Panc1 (cell line): Measurements from ENCODE around the gene MRC1. TPM values are rescaled to one million over a fixed set of nuclear protein-coding genes. Genes with fewer than 3 reads are reported as not detected.

Source experiments
- ATAC-seq: fragments of 200-7000 bp; cut with Tn5 transposase; 2 replicates; pipeline ENCODE4 v1.9.1; 2020; ENCODE audit warnings: mild to moderate bottlenecking, moderate library complexity
- BruUV-seq: library from RNA; stranded (reverse); fragments of 400-500 nt; replicated peaks from 2 replicates; lab custom pipeline; 2021; lab: Mats Ljungman, UMichigan
- CTCF ChIA-PET: fragments of 300-600 bp; sonication (Branson Sonifier 250); formaldehyde crosslinking; loops from one replicate; lab custom pipeline; 2022; ENCODE audit warnings: antibody characterized with exemption; lab: Charles Lee
- POLR2A ChIA-PET: fragments of 300-600 bp; sonication (Branson Sonifier 250); formaldehyde crosslinking; loops from one replicate; lab custom pipeline; 2022; ENCODE audit warnings: antibody characterized with exemption; lab: Charles Lee
- DNase-seq: peaks from one replicate; pipeline ENCODE4 v3.0.0-alpha.2; 2010; ENCODE audit warnings: low read depth, low spot score
- H3K27ac ChIP-seq: 2 replicates; pipeline ENCODE4 v1.5.1; 2011; ENCODE audit warnings: mild to moderate bottlenecking, low read length, inconsistent platforms
- H3K27me3 ChIP-seq: fragments of 200-500 bp; sonication (Bioruptor generic); 2 replicates; pipeline ENCODE4 v1.6.0; 2014; ENCODE audit warnings: low read length, inconsistent platforms; ENCODE audit not compliant: control insufficient read depth, insufficient read depth
- H3K36me3 ChIP-seq: fragments of 200-500 bp; sonication (Bioruptor generic); 2 replicates; pipeline ENCODE4 v1.5.1; 2014; ENCODE audit warnings: inconsistent platforms, mild to moderate bottlenecking, low read length, moderate library complexity; ENCODE audit not compliant: control insufficient read depth, insufficient read depth
- H3K4me1 ChIP-seq: 2 replicates; pipeline ENCODE4 v1.5.1; 2011; ENCODE audit warnings: inconsistent platforms, mild to moderate bottlenecking, low read length, moderate library complexity; ENCODE audit not compliant: control insufficient read depth, insufficient read depth
- H3K4me3 ChIP-seq, 2 experiments: 2 replicates each; pipeline ENCODE4 v1.5.1; 2011 to 2012; ENCODE audit warnings: low read depth in 2 of 2, low read length in 2 of 2, mild to moderate bottlenecking in 2 of 2, inconsistent platforms in 1 of 2, moderate library complexity in 1 of 2
- H3K9me3 ChIP-seq: fragments of 200-500 bp; sonication (Bioruptor generic); 2 replicates; pipeline ENCODE4 v1.5.1; 2014; ENCODE audit warnings: low read depth, mild to moderate bottlenecking, inconsistent platforms, low read length, moderate library complexity; ENCODE audit not compliant: control insufficient read depth, insufficient read depth
- CTCF ChIP-seq: fragments of 450-650 bp; IDR thresholded peaks from 2 replicates; pipeline ENCODE4 v1.5.1; 2017; ENCODE audit warnings: mild to moderate bottlenecking
- POLR2AphosphoS5 ChIP-seq: IDR thresholded peaks from 2 replicates; pipeline ENCODE4 v1.6.1; 2012; ENCODE audit warnings: mild to moderate bottlenecking, low read depth, low read length, moderate library complexity
- REST ChIP-seq, 2 experiments: IDR thresholded peaks; 2 replicates each; pipeline ENCODE4 v1.6.1; 2011 to 2012; ENCODE audit warnings: low read depth in 2 of 2, control low read depth in 1 of 2, low read length in 1 of 2, mild to moderate bottlenecking in 1 of 2, moderate library complexity in 1 of 2; ENCODE audit not compliant: insufficient read depth in 1 of 2
- SIN3A ChIP-seq: IDR thresholded peaks from 2 replicates; pipeline ENCODE4 v1.6.1; 2012; ENCODE audit warnings: low read depth, mild to moderate bottlenecking, low read length, moderate library complexity, borderline replicate concordance; ENCODE audit not compliant: insufficient read depth
- TCF7L2 ChIP-seq: IDR thresholded peaks from 2 replicates; pipeline ENCODE4 v1.6.1; 2011; ENCODE audit warnings: mild to moderate bottlenecking, low read depth, low read length, inconsistent platforms
- in situ Hi-C: cut with HindIII; loops from 2 replicates; pipeline ENCODE4 v1.10.0; 2016; ENCODE audit warnings: low sequenced_read_pairs, low pct_unique_long_range_greater_than_20kb
- intact Hi-C: fragments of 100-400 bp; cut with micrococcal nuclease; formaldehyde crosslinking; loops from one replicate; pipeline ENCODE4 v1.10.0; 2022; ENCODE audit not compliant: unreplicated experiment
- total RNA-seq: library from RNA; stranded (reverse); gene quantifications from one replicate; pipeline ENCODE4 v1.2.1, GENCODE V29; 2021; ENCODE audit not compliant: unreplicated experiment

Gene MRC1
- total RNA-seq, 1 experiment from 2014 or later: 0.21 TPM

- no peaks in the 10 kb centered on the region for H3K9me3 ChIP-seq
- ChIA-PET CTCF (no interaction called here), POLR2A (no interaction called here)
- peaks cover 2% of the 10 kb centered on the region; the same call in 1 of the 2 replicates for H3K27me3 ChIP-seq
- in situ Hi-C loops: no loop called here
- H3K4me1 ChIP-seq: no peaks in the 10 kb centered on the region
- H3K4me3 ChIP-seq: no peak overlapping the region
- intact Hi-C loops: no loop called here
- no peak overlapping the region for H3K27ac ChIP-seq
- BruUV-seq: no TSS peak
- no peaks in the 10 kb centered on the region for H3K36me3 ChIP-seq
- DNase-seq (no peak), ATAC-seq (no peak)
- TF ChIP-seq SIN3A (no peak), CTCF (no peak), TCF7L2 (no peak), REST (IDR thresholded peaks at IDR 0.05; ENCODE audit: insufficient read depth in 1 of 2, low read depth in 2 of 2, low read length in 1 of 2) (no peak), POLR2AphosphoS5 (no peak)
Measured at GRCh38 chr10:17905491-17905890, 96.3 kb downstream of the MRC1 start.

- no peaks in the 10 kb centered on the region for H3K9me3 ChIP-seq
- in situ Hi-C loops: no loop called here
Measured at GRCh38 chr10:17906002-17906401, 96.9 kb downstream of the MRC1 start.

More at GRCh38 chr10:17906002-17906401, 96.9 kb downstream of the MRC1 start:
- intact Hi-C loops: no loop called here
- CTCF ChIA-PET: no interaction called here
- BruUV-seq: no TSS peak
- DNase-seq (no peak), ATAC-seq (no peak)
- POLR2A ChIA-PET: no interaction called here
- H3K27ac ChIP-seq: no peak overlapping the region
- H3K36me3 ChIP-seq: no peaks in the 10 kb centered on the region
- no peak overlapping the region for H3K4me3 ChIP-seq
- peaks cover 2% of the 10 kb centered on the region; the same call in 1 of the 2 replicates for H3K27me3 ChIP-seq
- H3K4me1 ChIP-seq: no peaks in the 10 kb centered on the region
- TF ChIP-seq TCF7L2: no peak
- TF ChIP-seq REST (IDR thresholded peaks at IDR 0.05; ENCODE audit: insufficient read depth in 1 of 2, low read depth in 2 of 2, low read length in 1 of 2): no peak
- no peak for TF ChIP-seq POLR2AphosphoS5
- no peak for TF ChIP-seq SIN3A
- TF ChIP-seq CTCF: no peak
